NCI-H748 treated with DMSO at 0.1 percent for 48 hours (cell line): Measurements from ENCODE around the gene NEIL3.

ENCODE experiments used
- DNase-seq: peaks from one replicate; lab custom pipeline; 2025; lab: John Stamatoyannopoulos, UW

NEIL3 gene

DNA sequence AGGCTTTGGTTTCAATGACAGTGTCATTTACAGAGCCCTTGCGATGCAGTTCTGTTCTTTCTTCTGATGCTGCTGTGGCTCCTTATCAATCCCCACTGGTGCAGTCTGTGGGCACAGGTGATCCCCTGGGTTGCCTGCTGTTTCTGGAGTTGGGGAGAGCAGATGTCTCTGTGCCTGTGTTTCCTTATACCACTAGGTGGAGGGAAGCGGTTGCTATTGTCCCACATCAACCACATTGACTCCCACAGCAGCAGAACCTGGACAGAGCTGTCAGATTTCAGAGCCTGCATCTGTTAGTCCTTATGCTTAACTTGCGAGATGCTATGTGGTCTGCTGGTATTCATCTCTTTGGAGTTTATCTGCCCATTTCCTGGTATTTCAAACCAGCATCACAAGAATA, 57.7 kb downstream of the NEIL3 start:
- DNase-seq, result no peak

DNA sequence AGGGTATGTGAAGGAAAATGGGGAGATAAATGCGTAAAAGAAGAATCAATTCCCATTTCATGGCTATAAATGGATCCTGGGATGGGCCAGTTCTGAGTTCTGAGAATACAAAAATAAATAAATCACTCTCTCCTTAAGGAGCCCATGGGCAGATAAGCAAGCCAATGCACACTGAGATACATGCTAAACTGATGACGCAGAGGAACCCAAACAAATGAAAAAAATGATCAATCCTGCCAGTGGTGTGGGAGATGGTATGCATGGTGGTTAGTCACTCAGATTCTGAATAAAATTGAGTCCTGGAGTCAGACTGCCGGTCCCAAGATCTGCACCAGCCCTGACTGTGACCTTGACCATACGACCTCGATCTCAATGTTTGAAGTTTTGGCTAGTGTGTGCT, 59.7 kb downstream of the NEIL3 start:
- no peak for DNase-seq

DNA sequence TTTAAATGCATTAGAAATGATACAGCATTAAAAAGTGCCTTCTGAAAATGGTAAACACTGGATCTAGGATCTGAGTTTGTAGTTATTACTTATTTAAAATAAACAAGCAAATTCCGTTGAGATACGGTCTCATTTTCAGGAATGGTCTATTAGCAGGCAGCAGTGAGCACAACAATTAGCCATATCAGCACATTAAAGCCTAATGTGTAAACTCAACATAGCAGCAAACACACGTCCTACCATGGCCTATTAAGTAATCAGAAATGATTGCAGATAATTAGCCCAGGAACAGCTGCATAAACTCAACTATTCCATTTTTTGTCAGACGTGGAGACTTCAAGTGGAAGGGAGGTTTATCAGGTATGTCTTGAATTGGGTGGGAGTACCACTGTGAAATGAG, 61.8 kb downstream of the NEIL3 start:
- DNase-seq, result peak; percentile 78

DNA sequence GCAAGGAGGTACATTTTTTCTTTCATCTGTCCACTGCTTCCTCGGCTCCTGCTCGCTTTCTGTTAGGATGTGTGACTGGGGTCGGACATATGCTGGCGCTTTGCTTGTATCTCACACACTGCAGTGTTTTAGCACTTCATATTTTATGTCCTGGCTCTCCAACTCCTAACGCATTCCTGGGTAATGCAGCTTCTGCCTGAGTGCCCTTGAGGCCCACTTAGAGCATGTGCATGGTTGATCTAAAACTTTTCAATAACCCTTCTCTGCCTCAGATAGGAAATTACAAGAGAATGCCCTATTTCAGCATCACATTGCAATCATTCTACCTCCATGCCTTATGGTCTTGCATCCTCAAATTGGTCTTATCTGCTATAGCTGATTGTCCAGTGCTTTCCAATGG, 65.3 kb downstream of the NEIL3 start:
- DNase-seq, result no peak

DNA sequence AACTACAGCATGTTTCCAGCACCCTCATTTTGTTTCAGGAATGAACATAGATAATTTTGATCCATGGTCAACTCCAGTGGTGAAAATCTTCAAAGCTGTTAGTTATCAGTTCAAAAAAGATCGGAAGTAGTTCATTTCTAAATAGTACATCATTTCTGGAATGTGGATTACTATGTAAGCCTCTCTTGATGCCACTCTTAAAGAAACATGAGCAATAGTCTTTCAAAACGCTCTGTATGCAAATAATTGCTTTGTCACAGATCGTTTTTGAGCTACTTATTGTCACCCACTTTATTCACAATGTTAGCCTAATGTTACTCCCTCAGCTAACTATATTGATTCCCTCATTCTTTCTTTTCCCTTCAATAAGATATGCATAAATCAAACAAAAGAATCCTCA, 65.7 kb downstream of the NEIL3 start:
- no peak for DNase-seq

DNA sequence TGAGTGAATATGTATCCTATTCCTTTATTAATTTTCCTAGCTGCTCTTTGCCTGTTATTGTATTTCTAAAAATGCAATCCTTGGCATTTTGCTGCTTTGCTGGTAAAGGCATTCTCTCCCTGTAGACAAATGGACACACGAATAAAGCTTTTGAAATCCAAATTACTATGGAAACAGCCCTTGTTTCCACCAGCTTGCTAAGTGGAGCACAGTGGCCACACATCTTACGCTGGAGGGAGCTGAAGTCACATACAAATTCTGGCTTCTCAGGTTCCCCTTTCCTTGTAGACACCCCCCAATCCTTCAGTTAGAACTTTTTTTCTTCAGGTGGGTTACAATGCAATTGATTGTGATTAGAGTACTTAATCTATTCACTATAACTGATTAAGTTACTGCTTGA, 66.3 kb downstream of the NEIL3 start:
- no peak for DNase-seq

DNA sequence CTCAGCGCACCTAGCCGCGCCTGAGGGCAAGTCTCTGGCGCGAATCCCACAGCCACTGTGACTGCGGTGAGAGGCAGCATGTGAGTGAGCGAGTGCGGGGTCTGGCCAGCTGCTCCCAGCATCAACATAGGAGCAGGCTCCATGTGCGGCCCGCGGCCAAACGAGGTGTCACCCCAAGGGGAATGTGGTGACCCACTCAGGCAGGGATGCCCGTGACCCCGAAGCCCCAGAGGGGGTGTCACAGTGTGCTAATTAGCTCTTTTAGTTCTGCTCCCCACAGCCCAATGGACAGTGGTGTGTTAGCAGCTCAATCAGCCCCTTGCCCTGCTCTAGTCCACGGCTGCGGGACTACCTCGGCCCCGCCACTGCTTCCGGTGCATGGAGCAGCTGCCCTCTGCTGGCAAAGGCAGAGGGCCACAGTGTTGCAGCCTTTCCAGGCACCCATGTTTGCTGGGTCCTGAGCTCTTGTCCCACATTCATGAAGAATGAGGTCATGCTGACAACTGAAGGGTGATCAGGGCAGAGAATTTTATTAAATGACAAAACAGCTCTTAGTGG, 71.1 kb downstream of the NEIL3 start:
- no peak for DNase-seq

DNA sequence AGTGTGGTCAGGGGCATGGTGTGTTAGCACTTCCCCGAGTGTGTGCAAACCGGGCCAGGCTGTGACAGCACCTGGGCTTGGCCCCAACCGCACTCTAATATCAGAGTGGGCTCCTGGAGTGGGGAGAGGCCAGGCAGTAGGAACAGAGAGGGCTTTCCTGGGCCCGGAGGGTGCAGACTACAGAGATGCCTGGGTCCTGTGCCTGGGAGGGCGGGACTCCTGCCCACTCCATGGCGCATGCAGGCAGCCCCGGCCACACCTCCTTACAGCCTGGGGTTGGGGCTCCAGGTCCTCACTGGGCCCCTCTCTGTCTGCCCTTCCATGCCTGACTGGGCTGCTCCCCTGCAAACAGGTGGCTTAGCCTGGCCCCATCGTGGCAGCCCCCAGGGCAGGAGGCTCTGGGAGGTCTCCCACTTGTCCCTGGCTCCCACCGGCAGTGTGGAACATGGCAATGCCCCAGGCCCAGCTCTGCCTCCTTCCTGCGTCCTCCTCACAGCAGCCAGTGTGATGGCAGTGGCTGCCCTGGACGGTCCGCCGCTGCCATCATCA, 72.2 kb downstream of the NEIL3 start:
- no peak for DNase-seq

DNA sequence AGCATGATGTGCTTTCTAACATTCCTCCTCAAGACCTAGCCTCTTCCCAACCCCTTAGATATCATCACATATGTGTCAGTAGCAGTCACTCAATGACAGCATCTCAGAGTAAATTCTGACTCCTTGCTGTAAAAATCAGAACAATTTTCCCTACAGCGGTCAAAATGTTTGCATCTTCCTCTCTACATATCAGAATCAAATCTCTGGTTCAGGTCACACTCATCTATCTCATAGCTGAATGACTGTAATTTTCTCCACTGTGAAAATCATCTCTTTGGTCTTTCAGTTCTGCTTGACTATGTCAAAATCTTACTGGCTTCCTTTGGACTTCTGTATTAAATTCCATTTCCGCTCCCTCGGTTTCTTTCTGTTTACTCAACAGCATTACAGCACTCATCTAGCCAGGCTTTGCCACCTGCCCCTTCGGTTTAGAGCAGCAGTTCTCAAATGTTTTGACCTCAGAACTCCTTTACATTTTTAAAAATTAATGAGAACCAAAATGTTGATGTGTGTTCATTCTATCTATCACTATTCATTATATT, 75.3 kb downstream of the NEIL3 start:
- DNase-seq, result no peak

DNA sequence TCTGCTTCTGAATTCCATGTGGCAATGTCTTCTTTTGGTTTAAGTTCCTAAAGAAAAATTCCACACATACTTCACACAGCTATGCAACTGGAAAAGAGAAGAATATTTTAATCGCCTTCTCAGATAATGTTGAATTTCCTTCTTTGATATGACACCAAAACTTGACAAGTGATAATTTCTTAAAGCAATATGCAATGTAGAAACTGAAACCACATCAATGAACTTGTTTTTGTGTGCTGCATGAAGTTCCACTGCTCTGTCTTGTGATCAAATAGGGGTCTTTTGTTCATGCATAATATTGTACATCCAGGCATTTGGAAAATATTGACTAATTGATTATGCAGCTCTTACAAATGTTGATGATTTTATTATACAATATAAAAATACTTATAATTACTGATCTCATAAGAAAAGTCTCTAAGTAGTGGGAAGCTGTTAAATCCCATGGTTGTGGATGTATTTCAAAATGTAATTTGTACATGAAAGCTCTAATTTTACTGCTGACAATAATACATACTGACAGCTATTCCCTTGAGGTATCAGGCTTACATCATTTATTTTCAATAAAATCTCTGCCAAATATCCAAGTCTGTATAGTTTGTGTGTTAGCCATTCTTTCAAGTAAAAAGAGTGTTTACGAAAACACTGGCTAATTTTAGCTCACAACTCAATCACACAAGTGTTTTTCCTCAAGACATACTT, 76.1 kb downstream of the NEIL3 start:
- DNase-seq, result no peak

DNA sequence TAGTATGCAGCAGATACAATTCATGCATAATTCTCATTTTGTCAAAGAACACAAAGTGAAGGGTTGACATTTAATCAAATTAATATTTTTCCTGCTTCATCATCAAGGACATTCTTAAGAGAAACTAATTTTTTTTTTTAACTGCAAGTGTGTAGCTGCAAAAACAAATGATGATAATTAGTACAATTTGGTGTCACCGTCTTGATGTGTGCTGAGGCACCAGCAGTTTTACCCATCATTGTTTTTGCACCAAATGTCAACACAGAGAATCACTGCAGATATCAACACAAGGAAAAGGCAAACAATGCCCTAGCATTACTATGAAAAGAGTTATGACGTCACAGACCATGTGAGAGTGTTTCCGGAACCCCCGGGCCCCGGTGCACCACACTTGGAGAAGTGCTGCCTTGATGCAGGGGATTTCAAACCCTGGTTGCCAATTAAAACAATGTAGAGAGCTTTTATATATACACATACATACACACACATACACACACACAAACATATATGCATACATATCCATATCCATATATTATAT, 76.7 kb downstream of the NEIL3 start:
- no peak for DNase-seq

DNA sequence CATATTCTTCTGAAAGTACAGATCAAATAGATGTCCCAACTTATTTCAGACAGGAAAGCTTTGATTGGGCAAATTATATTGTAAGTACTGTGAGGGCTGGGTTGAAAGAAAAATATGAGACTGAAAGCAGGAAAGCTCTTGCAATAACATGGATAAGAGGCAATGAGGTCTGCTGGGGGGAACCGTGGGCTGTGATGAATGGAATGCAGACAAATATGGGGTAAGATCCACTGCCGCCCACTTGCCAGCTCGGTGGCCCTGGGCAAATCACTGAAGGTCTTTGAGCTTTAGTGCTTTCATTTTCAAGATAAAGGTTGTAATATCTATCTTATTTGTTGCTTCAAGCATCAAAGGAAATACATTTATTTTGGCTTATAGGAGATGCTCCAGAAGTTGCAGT, 81.6 kb downstream of the NEIL3 start:
- no peak for DNase-seq

DNA sequence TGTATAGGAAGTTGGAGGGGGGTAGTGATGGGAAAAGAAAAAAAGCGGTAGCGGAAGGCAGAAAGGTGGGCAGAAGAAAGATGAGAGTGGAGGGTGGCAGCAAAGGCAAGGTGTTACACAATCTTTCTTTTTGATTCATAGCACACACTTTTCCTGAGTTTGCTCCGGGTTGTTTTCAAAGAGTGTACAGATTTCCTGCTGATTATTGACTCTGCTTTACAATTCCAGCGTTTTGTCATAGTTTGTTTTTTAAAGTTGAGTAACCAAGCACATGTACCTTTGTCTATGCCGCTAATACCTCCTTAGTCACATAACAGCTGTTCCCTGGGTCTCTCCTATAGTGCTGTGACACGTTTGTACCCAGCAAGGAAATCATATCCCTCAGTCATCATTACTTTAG, 82.3 kb downstream of the NEIL3 start:
- DNase-seq, result no peak

DNA sequence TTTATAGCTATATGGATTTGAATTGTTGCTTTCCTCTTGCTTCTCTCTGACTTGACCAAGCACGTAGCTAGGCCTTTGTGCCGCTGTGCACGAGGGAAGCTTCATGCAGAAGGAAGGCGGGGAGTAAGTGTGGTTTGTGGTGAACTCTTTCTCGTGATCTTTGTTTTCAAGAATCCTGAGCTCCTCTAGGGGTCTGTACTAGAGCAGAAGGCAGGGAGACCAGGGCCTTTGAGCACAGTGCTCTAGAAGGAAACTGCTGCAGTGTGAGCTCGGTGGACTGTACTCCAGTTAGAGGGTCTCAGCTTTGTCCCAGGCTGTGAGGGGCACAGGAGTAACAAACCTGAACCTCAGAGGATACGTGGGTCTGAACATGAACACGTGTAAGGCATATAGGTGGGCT, 83.6 kb downstream of the NEIL3 start:
- DNase-seq, result no peak

DNA sequence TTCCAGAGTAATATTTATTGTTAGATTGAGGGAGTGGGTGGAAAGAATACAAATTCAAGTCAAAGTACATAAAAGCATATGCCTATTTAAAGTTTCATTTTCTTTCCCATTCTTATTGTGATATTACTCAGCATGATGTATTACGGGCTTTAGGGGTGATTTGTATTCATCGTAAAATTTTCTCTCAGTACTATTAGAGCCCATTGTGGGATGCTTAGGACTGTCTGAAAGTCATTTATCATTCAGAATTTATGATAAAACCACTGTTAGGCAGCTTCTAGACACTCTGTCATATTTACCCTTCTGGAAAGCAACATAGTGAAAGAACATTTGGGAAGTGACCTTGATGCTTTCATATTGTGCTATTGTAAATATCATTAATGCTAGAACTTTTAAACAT, 86.7 kb downstream of the NEIL3 start:
- DNase-seq, result no peak

DNA sequence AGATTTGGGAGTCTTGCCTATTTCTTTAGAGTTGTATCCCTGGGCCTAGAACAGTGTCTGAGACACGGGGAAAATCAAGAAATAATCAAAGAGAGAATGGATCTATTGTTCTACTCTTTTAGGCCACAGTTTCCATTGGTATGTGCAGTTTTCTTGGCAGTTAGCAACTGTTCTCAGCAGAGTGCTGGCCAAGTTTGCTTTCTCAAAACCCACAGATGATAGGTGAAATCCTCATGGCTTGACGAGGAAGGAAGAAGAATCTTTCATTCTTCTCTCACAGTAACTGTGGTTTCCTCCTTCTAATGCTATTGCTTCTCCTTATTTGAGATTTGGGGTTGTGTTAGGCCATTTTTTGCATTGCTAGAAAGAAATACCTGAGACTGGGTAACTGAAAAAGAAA, 90.4 kb downstream of the NEIL3 start:
- DNase-seq, result no peak

DNA sequence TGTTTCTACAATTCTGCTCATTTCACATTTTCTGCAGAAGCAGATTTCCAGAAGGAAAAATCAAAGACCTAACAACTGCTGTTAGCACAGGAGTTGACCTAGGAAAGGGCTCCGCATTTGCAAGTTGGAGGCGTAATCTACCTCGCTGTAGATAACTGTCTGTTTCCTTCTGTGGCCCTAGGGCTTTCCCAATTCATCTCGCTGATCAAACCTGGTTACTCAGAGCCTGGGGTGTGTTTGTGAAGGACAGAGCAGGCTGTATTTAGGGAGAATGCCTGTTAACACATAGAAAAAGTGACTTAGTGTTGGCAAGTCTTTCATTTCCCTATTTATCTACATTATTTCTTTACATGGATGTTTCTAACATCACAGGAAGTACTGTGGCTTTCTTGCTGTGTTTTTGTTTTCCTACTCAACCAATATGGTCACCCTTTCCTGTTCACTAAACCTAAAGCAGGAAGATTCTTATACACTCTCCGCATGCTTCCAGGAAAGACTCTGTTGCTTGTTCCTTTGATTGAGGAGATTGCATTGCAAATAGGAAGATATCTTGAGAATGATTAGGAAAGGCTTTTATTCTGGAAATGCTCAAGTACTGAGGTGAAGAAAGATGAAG, 92.1 kb downstream of the NEIL3 start:
- DNase-seq, result no peak

DNA sequence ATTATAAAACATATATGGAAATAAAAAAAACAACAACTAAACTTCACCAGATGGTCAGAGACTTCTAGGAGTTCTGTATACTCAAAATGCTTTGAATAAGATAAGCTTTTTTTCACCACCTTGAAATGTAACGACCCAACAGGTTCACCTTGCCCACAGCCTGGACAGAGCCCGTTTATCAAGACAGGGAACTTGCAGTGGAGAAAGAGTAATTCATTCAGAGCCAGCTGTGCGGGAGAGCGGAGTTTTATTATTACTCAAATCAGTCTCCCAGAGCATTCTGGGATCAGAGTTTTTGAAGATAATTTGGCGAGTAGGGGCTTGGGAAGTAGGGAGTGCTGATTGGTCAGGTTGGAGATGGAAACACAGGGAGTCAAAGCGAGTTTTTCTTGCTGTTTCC, 94.1 kb downstream of the NEIL3 start:
- DNase-seq, result no peak

DNA sequence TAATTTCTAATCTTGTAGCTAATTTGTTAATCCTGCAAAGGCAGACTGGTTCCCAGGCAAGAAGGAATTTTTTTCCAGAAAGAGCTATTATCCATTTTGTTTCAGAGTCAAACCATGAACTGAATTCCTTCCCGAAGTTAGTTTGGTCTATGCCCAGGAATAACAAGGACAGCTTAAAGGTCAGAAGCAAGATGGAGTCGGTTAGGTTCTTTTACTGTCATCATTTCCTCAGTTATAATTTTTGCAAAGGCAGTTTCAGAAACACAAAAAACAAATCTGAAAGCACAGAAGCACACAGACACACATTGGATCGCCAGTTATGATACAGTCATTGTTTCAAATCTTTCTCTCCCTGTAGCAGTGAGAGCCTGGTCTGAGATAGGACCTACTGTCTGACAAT, 94.7 kb downstream of the NEIL3 start:
- DNase-seq, result no peak

DNA sequence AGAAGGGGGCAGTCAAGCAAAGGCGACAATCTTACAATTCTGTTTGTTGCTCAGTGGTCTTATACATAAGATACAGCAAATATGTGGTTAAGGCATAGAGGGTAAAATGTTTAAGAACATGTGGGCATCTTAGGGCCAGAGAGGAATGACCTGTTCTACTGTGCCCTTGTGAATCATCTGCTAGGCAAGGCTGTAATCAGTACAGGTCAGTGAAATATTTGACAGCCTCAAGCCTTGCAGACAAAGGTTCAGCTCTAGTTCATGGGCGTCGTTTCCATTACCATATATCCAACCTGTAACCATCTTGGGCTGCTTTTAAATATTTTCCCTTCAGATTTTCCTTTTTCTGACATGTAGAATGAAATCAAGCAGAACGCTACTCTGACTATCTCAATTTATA, 95.3 kb downstream of the NEIL3 start:
- DNase-seq, result no peak

DNA sequence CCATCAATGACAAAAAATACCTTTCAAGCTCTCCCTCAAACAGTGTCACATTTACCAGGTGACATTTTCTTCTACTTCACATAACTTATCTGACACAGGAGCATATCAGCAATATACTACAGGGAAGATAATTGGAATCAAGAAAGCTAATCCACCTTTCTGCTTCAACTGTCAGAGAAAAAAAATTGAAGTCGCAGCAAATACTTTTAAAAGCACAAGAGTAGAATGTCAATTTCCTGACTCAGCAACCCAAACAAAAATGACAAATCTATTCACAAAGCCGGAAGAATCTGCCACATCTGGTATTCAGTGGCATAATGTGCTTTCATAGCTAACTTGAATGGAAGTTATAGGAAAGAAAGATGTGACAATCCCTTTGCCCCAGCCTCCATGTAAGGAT, 95.8 kb downstream of the NEIL3 start:
- DNase-seq, result no peak

DNA sequence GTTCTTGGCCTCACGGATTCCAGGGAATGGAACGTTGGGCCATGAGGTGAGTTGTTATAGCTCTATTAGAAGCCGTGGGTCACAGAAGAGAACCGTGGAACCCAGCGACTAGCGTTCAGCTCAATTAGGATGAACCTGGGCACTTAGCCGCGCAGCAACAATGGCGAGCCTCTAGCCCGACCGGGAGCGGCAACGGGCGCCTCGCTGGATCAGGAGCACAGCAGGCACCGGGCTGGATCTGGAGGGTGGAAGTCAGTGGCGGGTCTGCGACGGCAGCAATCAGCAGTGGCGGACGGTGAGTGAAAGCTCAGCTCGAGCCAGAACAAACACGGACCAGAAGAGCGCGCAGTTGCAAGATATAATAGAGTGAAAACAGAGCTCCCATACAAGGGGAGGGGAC, 98.3 kb downstream of the NEIL3 start:
- peak; percentile 76 for DNase-seq

DNA sequence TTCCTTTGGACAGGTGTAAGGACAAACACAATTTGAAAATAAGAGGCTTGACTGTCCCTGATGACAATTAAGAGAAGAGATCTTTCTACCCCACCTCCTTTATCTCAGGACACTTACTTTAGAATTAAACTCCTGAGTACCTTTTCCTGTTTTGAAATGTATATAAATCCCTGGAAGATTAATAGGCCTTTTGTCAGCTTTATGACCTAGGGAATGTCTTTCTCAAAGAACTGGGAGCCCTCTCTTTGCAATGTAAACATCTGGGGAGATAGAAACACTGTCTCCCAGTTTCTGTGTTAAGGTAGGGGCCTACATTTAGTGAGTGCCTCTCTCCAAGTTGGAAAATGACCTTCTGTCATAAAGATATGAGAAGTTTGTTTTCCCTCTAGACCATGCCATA, 100.9 kb downstream of the NEIL3 start:
- peak; percentile 21 for DNase-seq
